IMR-90 (cell line): Measurements from ENCODE around the gene TBC1D3B. TPM values are rescaled to one million over a fixed set of nuclear protein-coding genes. Genes with fewer than 3 reads are reported as not detected.

Experiments
- ATAC-seq: fragments of 200-7000 bp; cut with Tn5 transposase; 2 replicates; pipeline ENCODE4 v1.9.1; 2020; ENCODE audit warnings: low read depth, mild to moderate bottlenecking, moderate library complexity
- BruUV-seq: library from RNA; stranded (reverse); fragments of 400-500 nt; replicated peaks from 2 replicates; lab custom pipeline; 2021; lab: Mats Ljungman, UMichigan
- CTCF ChIA-PET: fragments of 300-600 bp; formaldehyde crosslinking; extraction: SDS; loops from one replicate; lab custom pipeline; 2021; ENCODE audit warnings: antibody characterized with exemption; lab: Yijun Ruan, JAX
- POLR2A ChIA-PET: fragments of 300-600 bp; sonication (Branson Sonifier 250); formaldehyde crosslinking; loops from one replicate; lab custom pipeline; 2022; ENCODE audit warnings: antibody characterized with exemption; ENCODE audit not compliant: unreplicated experiment; lab: Charles Lee
- DNase-seq: peaks from one replicate; pipeline ENCODE4 v3.0.0; 2013
- H2AFZ ChIP-seq: replicated peaks from 2 replicates; pipeline ENCODE3; 2013; ENCODE audit warnings: low read length, mild to moderate bottlenecking; ENCODE audit not compliant: poor library complexity
- H2AK5ac ChIP-seq: 2 replicates; pipeline ENCODE4 v1.6.1; 2013; ENCODE audit warnings: low read depth, low read length, inconsistent platforms
- H2AK9ac ChIP-seq: replicated peaks from 2 replicates; pipeline ENCODE3; 2013; ENCODE audit warnings: mild to moderate bottlenecking, low read depth, low read length, moderate library complexity; ENCODE audit not compliant: poor library complexity
- H2BK120ac ChIP-seq: 2 replicates; pipeline ENCODE4 v1.6.1; 2013; ENCODE audit warnings: low read depth, low read length, inconsistent platforms
- H2BK15ac ChIP-seq: 3 replicates; pipeline ENCODE4 v1.6.1; 2013; ENCODE audit warnings: low read depth, low read length, inconsistent platforms
- H2BK20ac ChIP-seq: 2 replicates; pipeline ENCODE4 v1.6.1; 2013; ENCODE audit warnings: low read depth, mild to moderate bottlenecking, inconsistent platforms, low read length, moderate library complexity
- H2BK5ac ChIP-seq: 2 replicates; pipeline ENCODE4 v1.6.1; 2013; ENCODE audit warnings: mild to moderate bottlenecking, low read depth, low read length, inconsistent platforms; ENCODE audit not compliant: poor library complexity, severe bottlenecking
- H3K14ac ChIP-seq: replicated peaks from 2 replicates; pipeline ENCODE4 v1.6.1; 2013; ENCODE audit warnings: low read depth, low read length, inconsistent platforms
- H3K18ac ChIP-seq: 2 replicates; pipeline ENCODE4 v1.6.1; 2013; ENCODE audit warnings: low read depth, low read length, control low read depth
- H3K23ac ChIP-seq: 2 replicates; pipeline ENCODE4 v1.6.1; 2013; ENCODE audit warnings: low read depth, low read length, inconsistent platforms
- H3K27ac ChIP-seq: 2 replicates; pipeline ENCODE4 v1.5.1; 2013; ENCODE audit warnings: mild to moderate bottlenecking, control low read depth, low read length; ENCODE audit not compliant: insufficient read depth
- H3K27me3 ChIP-seq: 2 replicates; pipeline ENCODE4 v1.6.1; 2013; ENCODE audit warnings: low read length; ENCODE audit not compliant: control insufficient read depth, insufficient read depth
- H3K36me3 ChIP-seq: 2 replicates; pipeline ENCODE4 v1.6.1; 2013; ENCODE audit warnings: low read length, mixed read lengths; ENCODE audit not compliant: control insufficient read depth, insufficient read depth
- H3K4ac ChIP-seq: 2 replicates; pipeline ENCODE4 v1.6.1; 2013; ENCODE audit warnings: low read depth, low read length, inconsistent platforms
- H3K4me1 ChIP-seq: 2 replicates; pipeline ENCODE4 v1.6.1; 2013; ENCODE audit warnings: low read length, mixed read lengths; ENCODE audit not compliant: control insufficient read depth, insufficient read depth
- H3K4me2 ChIP-seq: 2 replicates; pipeline ENCODE4 v1.6.1; 2013; ENCODE audit warnings: low read depth, mild to moderate bottlenecking, control low read depth, low read length, moderate library complexity
- H3K4me3 ChIP-seq: 2 replicates; pipeline ENCODE4 v1.5.1; 2013; ENCODE audit warnings: low read depth, mild to moderate bottlenecking, control low read depth, low read length, moderate library complexity; ENCODE audit not compliant: insufficient read depth
- H3K56ac ChIP-seq: 2 replicates; pipeline ENCODE4 v1.6.1; 2013; ENCODE audit warnings: low read length, inconsistent platforms; ENCODE audit not compliant: insufficient read depth; ENCODE audit errors: extremely low read depth
- H3K79me1 ChIP-seq, 2 experiments: 2 replicates each; pipeline ENCODE4 v1.6.1; 2013; ENCODE audit warnings: low read length in 2 of 2, inconsistent platforms in 1 of 2, low read depth in 1 of 2
- H3K9ac ChIP-seq: 2 replicates; pipeline ENCODE4 v1.6.1; 2013; ENCODE audit warnings: low read depth, low read length, control low read depth
- H3K9me1 ChIP-seq: 2 replicates; pipeline ENCODE4 v1.6.1; 2013; ENCODE audit warnings: low read length, inconsistent platforms; ENCODE audit not compliant: insufficient read depth
- H3K9me3 ChIP-seq: 2 replicates; pipeline ENCODE4 v1.6.1; 2013; ENCODE audit warnings: low read length; ENCODE audit not compliant: control insufficient read depth, insufficient read depth
- H4K20me1 ChIP-seq: 2 replicates; pipeline ENCODE4 v1.6.1; 2013; ENCODE audit warnings: low read length, inconsistent platforms; ENCODE audit not compliant: insufficient read depth
- H4K5ac ChIP-seq: 2 replicates; pipeline ENCODE4 v1.6.1; 2013; ENCODE audit warnings: mild to moderate bottlenecking, low read depth, low read length, control low read depth
- H4K8ac ChIP-seq, 2 experiments: 2 replicates each; pipeline ENCODE4 v1.6.1; 2013; ENCODE audit warnings: low read depth in 2 of 2, low read length in 2 of 2, control low read depth in 1 of 2, inconsistent platforms in 1 of 2
- H4K91ac ChIP-seq: 2 replicates; pipeline ENCODE4 v1.6.1; 2013; ENCODE audit warnings: low read depth, low read length, inconsistent platforms; ENCODE audit not compliant: insufficient read depth
- NFE2L2 ChIP-seq: fragments of 150-350 bp; IDR thresholded peaks from 2 replicates; pipeline ENCODE4 v1.6.1; 2016; ENCODE audit warnings: low read depth, mild to moderate bottlenecking, low read length
- POLR2A ChIP-seq: IDR thresholded peaks from 2 replicates; pipeline ENCODE4 v1.6.1; 2012; ENCODE audit warnings: mild to moderate bottlenecking, low read depth, low read length
- WGBS, 2 experiments: methylation state at CpG; one replicate each; pipeline versions ENCODE4 v1.1.5 to v1.1.7; 2013; ENCODE audit warnings: missing lambda C conversion rate in 2 of 2; ENCODE audit not compliant: insufficient read length in 1 of 2; ENCODE audit errors: extremely low coverage in 2 of 2; 5-methylcytosine and 5-hydroxymethylcytosine counted together
- dilution Hi-C: fragments of 300-500 bp; cut with HindIII; formaldehyde crosslinking; loops from one replicate; pipeline ENCODE4 v1.14.3; 2018; ENCODE audit warnings: low sequenced_read_pairs; ENCODE audit not compliant: unreplicated experiment
- in situ Hi-C: fragments of 300-500 bp; cut with MboI; formaldehyde crosslinking; loops from 3 replicates; pipeline ENCODE4 v1.14.3; 2019; ENCODE audit warnings: low sequenced_read_pairs, inconsistent platforms, mixed read lengths
- intact Hi-C: fragments of 100-400 bp; cut with micrococcal nuclease; formaldehyde crosslinking; loops from 2 replicates; pipeline ENCODE4 v1.10.0; 2022
- polyA plus RNA-seq, 3 experiments: library from polyadenylated mRNA; depleted of rRNA; stranded (reverse); fragments of >200 nt; gene quantifications; 2 replicates each; pipeline ENCODE4 v1.2.3, GENCODE V29; 2012; ENCODE audit warnings: low replicate concordance in 1 of 3
- total RNA-seq: library from RNA; depleted of rRNA; stranded (reverse); fragments of >200 nt; gene quantifications from 2 replicates; pipeline ENCODE4 v1.2.3, GENCODE V29; 2012

Gene TBC1D3B
- total and polyA plus RNA-seq, 2 of the 4 experiments (the other 2 are of a cell fraction) = 0.94 TPM; not detected in 1

GRCh38 chr17:36124879-36125824, 51.3 kb downstream of the TBC1D3B start:
- Histone ChIP-seq H3K4me2 (no peak overlapping the region), H2BK20ac (no peak overlapping the region), H2BK120ac (no peak overlapping the region), H3K4ac (no peak overlapping the region), H3K4me1 (no peaks in the 10 kb centered on the region), H3K9ac (no peak overlapping the region), H3K36me3 (no peaks in the 10 kb centered on the region), H3K4me3 (no peak overlapping the region), H3K9me3 (peaks cover 4% of the 10 kb centered on the region; the same call in 1 of the 2 replicates), H4K5ac (no peak overlapping the region), H2AK9ac (peak overlapping the region; percentile 11), H3K18ac (no peak overlapping the region), H4K91ac (no peak overlapping the region), H3K79me1 (no peaks in the 10 kb centered on the region), H3K14ac (no peak overlapping the region), H4K8ac (no peak overlapping the region), H3K27me3 (no peaks in the 10 kb centered on the region), H3K9me1 (no peaks in the 10 kb centered on the region), H2BK5ac (no peak overlapping the region), H2AFZ (peak overlapping the region; percentile 8), H3K27ac (no peak overlapping the region), H3K56ac (no peak overlapping the region), H3K23ac (no peak overlapping the region), H2AK5ac (no peak overlapping the region), H4K20me1 (no peaks in the 10 kb centered on the region), H2BK15ac (no peak overlapping the region)
- TF ChIP-seq NFE2L2 (no peak), POLR2A (no peak)
- in situ Hi-C loops = no loop called here
- no TSS peak for BruUV-seq
- intact Hi-C loops = no loop called here
- ChIA-PET CTCF (no interaction called here), POLR2A (no interaction called here)
- dilution Hi-C loops = no loop called here
- DNase-seq (no peak), ATAC-seq (no peak)
- 43% methylated on average over 3 of the region's 9 CpGs; no CpG with 5 or more reads in 1 of the 2 experiments for WGBS, 2 experiments
